CD4-positive, alpha-beta memory T cell (primary cell): Measurements from ENCODE around the gene HIPK2. TPM values are rescaled to one million over a fixed set of nuclear protein-coding genes. Genes with fewer than 3 reads are reported as not detected.
A peak's percentile ranks its signal among the peaks of the same experiment; 100 is the strongest.

ENCODE experiments used
- CTCF ChIA-PET: fragments of 350-600 bp; sonication (Branson Sonifier 250); formaldehyde crosslinking; loops from one replicate; lab custom pipeline; 2021; ENCODE audit warnings: inconsistent platforms; ENCODE audit not compliant: partially characterized antibody; lab: Charles Lee
- POLR2A ChIA-PET: fragments of 350-600 bp; sonication (Branson Sonifier 250); formaldehyde crosslinking; loops from one replicate; lab custom pipeline; 2021; ENCODE audit not compliant: partially characterized antibody; lab: Charles Lee
- DNase-seq, 5 donors: peaks; one replicate each; pipeline versions ENCODE4 v3.0.0 to v3.0.0-alpha.2; 2020 to 2022; ENCODE audit warnings: mixed read lengths in 1 of 5
- H3K27ac ChIP-seq: one replicate; pipeline ENCODE4 v1.7.0; 2013; ENCODE audit warnings: low read depth, low read length
- H3K27me3 ChIP-seq: 2 replicates; pipeline ENCODE4 v1.7.0; 2013; ENCODE audit warnings: mild to moderate bottlenecking, low read length, moderate library complexity; ENCODE audit not compliant: insufficient read depth
- H3K36me3 ChIP-seq: 2 replicates; pipeline ENCODE4 v1.7.0; 2013; ENCODE audit warnings: mild to moderate bottlenecking, low read length, moderate library complexity; ENCODE audit not compliant: insufficient read depth
- H3K4me1 ChIP-seq: 2 replicates; pipeline ENCODE4 v1.7.0; 2013; ENCODE audit warnings: mild to moderate bottlenecking, low read length, moderate library complexity; ENCODE audit not compliant: insufficient read depth
- H3K4me3 ChIP-seq, 2 donors: one replicate each; pipeline ENCODE4 v1.7.0; 2013; ENCODE audit warnings: low read length in 2 of 2, mild to moderate bottlenecking in 1 of 2
- H3K9me3 ChIP-seq, 2 donors: one replicate each; pipeline ENCODE4 v1.7.0; 2013; ENCODE audit warnings: low read length in 2 of 2, control low read depth in 1 of 2; ENCODE audit not compliant: control insufficient read depth in 1 of 2
- H3K27ac Mint-ChIP-seq, 7 donors: one replicate each; pipeline ENCODE4 v1.8.0; 2020 to 2021; ENCODE audit warnings: mixed read lengths in 7 of 7, mild to moderate bottlenecking in 6 of 7, inconsistent platforms in 3 of 7, moderate library complexity in 3 of 7
- H3K27me3 Mint-ChIP-seq, 2 donors: one replicate each; pipeline ENCODE4 v1.8.0; 2020 to 2021; ENCODE audit warnings: mixed read lengths in 2 of 2
- H3K36me3 Mint-ChIP-seq, 2 donors: one replicate each; pipeline ENCODE4 v1.8.0; 2020 to 2021; ENCODE audit warnings: mixed read lengths in 2 of 2, inconsistent platforms in 1 of 2, mild to moderate bottlenecking in 1 of 2
- H3K4me1 Mint-ChIP-seq, 4 donors: one replicate each; pipeline ENCODE4 v1.8.0; 2020 to 2021; ENCODE audit warnings: mixed read lengths in 4 of 4, mild to moderate bottlenecking in 1 of 4
- H3K4me3 Mint-ChIP-seq, 8 donors: one replicate each; pipeline ENCODE4 v1.8.0; 2020 to 2021; ENCODE audit warnings: mixed read lengths in 8 of 8, mild to moderate bottlenecking in 7 of 8, moderate library complexity in 6 of 8, inconsistent platforms in 3 of 8
- H3K9me3 Mint-ChIP-seq, 8 donors: one replicate each; pipeline ENCODE4 v1.8.0; 2020 to 2021; ENCODE audit warnings: mixed read lengths in 8 of 8, mild to moderate bottlenecking in 5 of 8, inconsistent platforms in 3 of 8, moderate library complexity in 1 of 8
- intact Hi-C: fragments of 100-400 bp; cut with micrococcal nuclease; formaldehyde crosslinking; loops from one replicate; pipeline ENCODE4 v1.15.1; 2023
- polyA plus RNA-seq, 2 donors: library from polyadenylated mRNA; unstranded; fragments of 300-500 nt; fragmentation: Illumina TruSeq; gene quantifications; one replicate each; pipeline ENCODE4 v1.2.3, GENCODE V29; 2021
- total RNA-seq, 2 experiments: library from RNA; stranded (reverse); gene quantifications; one replicate each; pipeline ENCODE4 v1.2.3, GENCODE V29; 2021

HIPK2 gene
- total and polyA plus RNA-seq, 4 experiments from 2014 or later: 0.87 to 34.1 (median 17.8) TPM

DNA sequence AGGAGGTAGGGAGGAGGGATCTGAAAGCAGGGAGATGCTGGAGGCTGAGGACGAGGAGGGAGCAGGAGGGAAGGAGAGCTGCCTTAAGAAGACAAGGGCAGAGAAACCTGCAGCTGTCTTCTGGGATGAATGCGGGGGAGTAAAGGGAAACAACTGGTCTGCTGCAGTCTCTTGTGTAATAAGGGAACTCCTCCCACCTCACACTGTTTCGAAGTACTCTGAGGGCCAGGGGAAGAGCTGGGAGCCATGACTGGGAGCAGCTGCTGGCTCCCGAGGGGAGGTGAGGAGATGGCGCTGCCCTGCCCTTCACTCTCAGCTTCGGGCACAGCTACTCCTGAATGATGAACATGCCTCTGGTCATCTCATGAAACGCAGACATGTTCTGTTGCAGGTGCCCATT lies 189.2 kb downstream of the HIPK2 start:
- no peak overlapping the region for H3K4me3 ChIP-seq
- Mint-ChIP-seq H3K4me1 (no peaks in the 10 kb centered on the region), H3K27me3 (no peaks in the 10 kb centered on the region), H3K4me3 (no peak overlapping the region), H3K27ac (peak overlapping the region in 1 of 7 donors; percentile 52), H3K9me3 (no peaks in the 10 kb centered on the region), H3K36me3 (peaks cover 44 to 58% of the 10 kb centered on the region in 2 donors)
- no peak for DNase-seq
- no peak overlapping the region for H3K27ac ChIP-seq
- peaks cover 17% of the 10 kb centered on the region for H3K36me3 ChIP-seq
- H3K4me1 ChIP-seq: no peaks in the 10 kb centered on the region
- CTCF ChIA-PET: interaction anchor here (0.7 to 1.8 kb wide), 3 partner anchors 8 to 88 kb away, joined by 4 to 9 read pairs (median 6); no protein-coding TSS in a partner anchor
- no peaks in the 10 kb centered on the region for H3K9me3 ChIP-seq
- POLR2A ChIA-PET: interaction anchor here (0.6 kb wide), 1 partner anchor 229 kb away, joined by 3 read pairs; no protein-coding TSS in a partner anchor
- intact Hi-C loops: no loop called here
- H3K27me3 ChIP-seq: no peaks in the 10 kb centered on the region

DNA sequence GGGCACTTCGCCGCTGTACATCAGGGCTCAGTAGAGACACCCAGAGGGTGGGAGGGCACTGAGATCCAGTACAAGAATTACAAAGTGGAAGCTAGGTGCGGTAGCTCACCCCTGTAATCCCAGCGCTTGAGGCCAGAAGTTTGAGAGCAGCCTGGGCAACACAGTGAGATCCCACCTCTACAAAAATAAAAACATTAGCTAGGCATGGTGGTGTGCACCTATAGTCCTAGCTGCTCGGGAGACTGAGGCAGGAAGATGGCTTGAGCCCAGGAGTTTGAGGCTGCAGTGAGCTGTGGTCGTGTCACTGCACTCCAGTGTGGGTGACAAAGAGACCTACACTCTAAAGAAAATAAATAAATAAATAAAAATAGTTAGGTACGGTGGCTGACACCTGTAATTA lies 190.3 kb downstream of the HIPK2 start:
- H3K9me3 ChIP-seq: no peaks in the 10 kb centered on the region
- peaks cover 44 to 58% of the 10 kb centered on the region in 2 donors for H3K36me3 Mint-ChIP-seq
- H3K27me3 ChIP-seq: no peaks in the 10 kb centered on the region
- ChIA-PET POLR2A (no interaction called here), CTCF (interaction anchor here (1.8 kb wide), 2 partner anchors 15 to 87 kb away, joined by 6 to 9 read pairs; no protein-coding TSS in a partner anchor)
- no peaks in the 10 kb centered on the region for H3K4me1 ChIP-seq
- no peak overlapping the region for H3K4me3 Mint-ChIP-seq
- peaks cover 16% of the 10 kb centered on the region for H3K36me3 ChIP-seq
- H3K27ac Mint-ChIP-seq: peak overlapping the region in 1 of 7 donors; percentile 18
- no peak for DNase-seq
- no peak overlapping the region for H3K4me3 ChIP-seq
- no peaks in the 10 kb centered on the region for H3K4me1 Mint-ChIP-seq
- no peak overlapping the region for H3K27ac ChIP-seq
- intact Hi-C loops: no loop called here
- H3K27me3 Mint-ChIP-seq: no peaks in the 10 kb centered on the region
- H3K9me3 Mint-ChIP-seq: no peaks in the 10 kb centered on the region

DNA sequence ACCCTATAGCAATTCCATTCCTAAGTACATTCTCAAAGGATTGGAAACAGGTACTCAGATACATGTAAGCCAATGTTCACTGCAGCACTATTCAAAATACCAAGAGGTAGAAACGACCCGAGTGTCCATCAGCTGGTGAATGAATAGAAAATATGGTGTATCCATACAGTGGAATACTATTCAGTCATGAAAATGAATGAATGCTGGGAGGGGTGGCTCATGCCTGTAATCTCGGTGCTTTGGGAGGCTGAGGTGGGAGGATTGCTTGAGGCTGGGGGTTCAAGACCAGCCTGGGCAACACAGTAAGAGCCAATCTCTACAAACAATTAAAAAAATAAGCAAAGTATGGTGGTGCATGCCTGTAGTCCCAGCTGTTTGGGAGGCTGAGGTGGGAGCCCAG lies 191.5 kb downstream of the HIPK2 start:
- Mint-ChIP-seq H3K9me3 (no peaks in the 10 kb centered on the region), H3K4me1 (no peaks in the 10 kb centered on the region), H3K27me3 (no peaks in the 10 kb centered on the region), H3K27ac (no peak overlapping the region), H3K36me3 (peaks cover 41 to 56% of the 10 kb centered on the region in 2 donors), H3K4me3 (no peak overlapping the region)
- Histone ChIP-seq H3K36me3 (peaks cover 16% of the 10 kb centered on the region), H3K4me3 (no peak overlapping the region), H3K27me3 (no peaks in the 10 kb centered on the region), H3K27ac (no peak overlapping the region), H3K9me3 (no peaks in the 10 kb centered on the region), H3K4me1 (no peaks in the 10 kb centered on the region)
- no peak for DNase-seq
- intact Hi-C loops: no loop called here
- CTCF ChIA-PET: no interaction called here
- POLR2A ChIA-PET: no interaction called here

DNA sequence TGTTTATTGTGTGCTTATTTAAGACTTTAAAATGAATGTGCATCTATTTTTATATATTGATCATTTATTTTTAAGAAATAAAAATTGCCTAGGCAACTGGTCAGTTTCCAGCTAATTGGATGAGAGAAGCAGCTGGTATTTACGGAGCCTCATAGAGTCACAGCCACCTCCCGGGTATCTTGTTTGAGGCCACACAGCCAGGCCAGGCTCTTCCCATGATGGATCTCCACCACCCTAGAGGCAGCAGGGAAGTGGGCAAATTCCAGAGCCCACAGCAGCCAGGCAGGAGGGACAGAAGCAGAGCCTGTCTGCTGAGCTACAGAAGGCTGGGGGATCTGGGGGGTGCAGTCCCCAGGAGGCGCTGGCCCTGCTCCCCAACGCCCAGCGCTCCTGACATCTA lies 192.8 kb downstream of the HIPK2 start:
- no peaks in the 10 kb centered on the region for H3K27me3 ChIP-seq
- Mint-ChIP-seq H3K4me3 (no peak overlapping the region), H3K4me1 (no peaks in the 10 kb centered on the region), H3K27me3 (no peaks in the 10 kb centered on the region), H3K27ac (no peak overlapping the region), H3K36me3 (peaks cover 44 to 57% of the 10 kb centered on the region in 2 donors), H3K9me3 (no peaks in the 10 kb centered on the region)
- H3K4me1 ChIP-seq: no peaks in the 10 kb centered on the region
- no peak for DNase-seq
- ChIA-PET POLR2A (no interaction called here), CTCF (interaction anchor here (0.8 to 1.4 kb wide), 2 partner anchors 9 to 17 kb away, joined by 3 to 4 read pairs; no protein-coding TSS in a partner anchor)
- intact Hi-C loops: no loop called here
- no peak overlapping the region for H3K27ac ChIP-seq
- H3K4me3 ChIP-seq: no peak overlapping the region
- peaks cover 14% of the 10 kb centered on the region for H3K36me3 ChIP-seq
- H3K9me3 ChIP-seq: no peaks in the 10 kb centered on the region

DNA sequence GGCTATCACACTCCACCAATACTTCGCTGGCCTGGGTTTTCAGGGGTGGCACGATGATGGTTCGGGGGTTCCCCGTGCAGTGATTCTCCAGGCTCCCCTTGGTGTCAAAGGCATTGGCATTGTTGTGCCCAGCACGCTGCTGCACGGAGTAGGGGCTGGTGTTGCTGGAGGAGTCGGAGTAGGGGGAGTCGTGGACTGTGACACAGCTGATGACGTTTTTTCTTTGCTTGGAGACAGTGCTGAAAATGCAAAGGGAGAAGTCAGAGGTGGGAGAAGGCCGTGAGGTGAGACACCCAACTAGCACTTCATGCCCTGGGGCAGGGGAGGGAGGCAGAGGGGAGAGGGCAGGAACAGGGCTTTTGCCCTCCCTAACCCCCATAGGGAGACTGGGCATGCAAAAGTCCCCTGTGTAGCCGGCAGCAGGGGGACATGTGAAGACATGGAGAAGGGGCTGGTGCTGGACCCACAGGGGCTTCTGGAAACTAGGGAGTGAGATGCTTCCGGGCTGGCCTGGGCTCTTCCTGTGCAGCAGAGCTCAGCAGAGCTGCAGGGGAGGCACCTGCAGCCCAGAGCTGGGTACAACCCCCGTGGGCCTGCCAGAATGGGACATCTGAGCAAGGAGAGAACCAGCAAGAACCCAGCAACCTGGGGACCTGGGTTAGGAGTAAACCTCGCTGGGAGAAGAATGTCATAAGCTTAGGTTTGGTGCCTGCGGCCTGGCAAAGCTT lies 193.8 kb downstream of the HIPK2 start:
- no peak for DNase-seq
- Histone ChIP-seq H3K27ac (no peak overlapping the region), H3K4me1 (no peaks in the 10 kb centered on the region), H3K4me3 (no peak overlapping the region), H3K36me3 (peaks cover 20% of the 10 kb centered on the region), H3K27me3 (no peaks in the 10 kb centered on the region), H3K9me3 (no peaks in the 10 kb centered on the region)
- H3K27ac Mint-ChIP-seq: peak overlapping the region in 4 of 7 donors; percentile 18 to 83 (median 36)
- ChIA-PET POLR2A (interaction anchor here (0.5 kb wide), 1 partner anchor 220 kb away, joined by 3 read pairs; no protein-coding TSS in a partner anchor), CTCF (interaction anchor here (1.4 kb wide), 1 partner anchor 18 kb away, joined by 4 read pairs; no protein-coding TSS in a partner anchor)
- H3K4me3 Mint-ChIP-seq: no peak overlapping the region
- intact Hi-C loops: no loop called here
- H3K4me1 Mint-ChIP-seq: no peaks in the 10 kb centered on the region
- H3K27me3 Mint-ChIP-seq: no peaks in the 10 kb centered on the region
- peaks cover 47 to 60% of the 10 kb centered on the region in 2 donors for H3K36me3 Mint-ChIP-seq
- H3K9me3 Mint-ChIP-seq: no peaks in the 10 kb centered on the region

DNA sequence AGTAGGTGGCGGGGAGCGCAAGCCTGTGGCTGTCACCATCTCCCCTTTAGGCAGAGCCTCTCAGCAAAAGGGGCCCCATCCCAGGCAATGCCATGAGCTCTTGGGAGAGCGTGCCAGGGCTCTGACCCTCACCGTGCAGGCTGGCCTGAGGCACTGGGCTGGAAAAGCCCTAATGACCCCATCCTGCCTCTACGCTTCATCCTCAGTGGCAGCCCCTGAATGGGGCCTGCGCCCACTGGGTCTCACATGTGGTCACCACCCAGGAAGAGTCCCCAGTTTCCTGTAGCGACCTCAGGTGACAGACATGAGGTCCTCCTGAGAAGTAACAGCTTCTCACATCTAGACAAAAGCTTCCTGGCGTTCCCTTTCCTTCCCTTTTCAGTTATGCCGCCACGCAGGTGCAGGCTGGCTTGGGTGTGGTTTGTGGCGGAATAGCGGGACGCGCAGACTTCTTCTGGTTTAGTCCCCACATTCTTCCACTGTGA lies 195.1 kb downstream of the HIPK2 start:
- ChIA-PET CTCF (interaction anchor here (1.4 kb wide), 2 partner anchors 9 to 20 kb away, joined by 3 to 4 read pairs; no protein-coding TSS in a partner anchor), POLR2A (interaction anchor here (1.2 kb wide), 1 partner anchor 17 kb away, joined by 5 read pairs; no protein-coding TSS in a partner anchor)
- H3K4me1 ChIP-seq: no peaks in the 10 kb centered on the region
- Mint-ChIP-seq H3K36me3 (peaks cover 45 to 62% of the 10 kb centered on the region in 2 donors), H3K4me3 (no peak overlapping the region), H3K27me3 (no peaks in the 10 kb centered on the region), H3K9me3 (no peaks in the 10 kb centered on the region), H3K4me1 (no peaks in the 10 kb centered on the region), H3K27ac (no peak overlapping the region)
- no peak overlapping the region for H3K27ac ChIP-seq
- no peaks in the 10 kb centered on the region for H3K27me3 ChIP-seq
- intact Hi-C loops: no loop called here
- no peak overlapping the region for H3K4me3 ChIP-seq
- peaks cover 21% of the 10 kb centered on the region for H3K36me3 ChIP-seq
- DNase-seq: no peak
- H3K9me3 ChIP-seq: no peaks in the 10 kb centered on the region

DNA sequence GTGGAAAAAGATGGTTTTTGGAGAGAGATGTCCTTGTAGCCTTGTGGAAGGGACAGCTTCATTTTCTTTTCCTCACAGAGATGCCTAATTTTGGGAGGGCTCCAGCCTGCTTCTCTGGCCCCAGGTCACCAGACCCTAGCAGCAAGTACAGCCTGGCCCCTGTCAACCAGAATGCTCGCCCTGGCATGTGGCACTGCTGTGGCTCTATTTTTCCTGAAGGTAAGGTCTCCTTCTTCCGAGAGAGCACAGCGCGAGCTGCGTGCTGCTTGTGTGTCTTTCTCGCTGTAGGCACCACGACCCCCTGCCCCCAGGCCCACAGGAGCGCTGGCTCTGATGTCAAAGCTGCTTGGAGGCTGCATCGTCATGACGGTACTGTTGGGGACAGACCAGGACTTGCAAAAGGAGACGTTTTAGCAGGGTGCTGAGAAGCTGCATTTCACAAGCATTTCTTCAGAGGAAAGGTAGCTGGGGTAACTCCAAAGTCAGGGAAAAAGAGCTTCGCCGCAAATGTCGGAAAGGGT lies 195.6 kb downstream of the HIPK2 start:
- Histone ChIP-seq H3K27me3 (no peaks in the 10 kb centered on the region), H3K4me1 (no peaks in the 10 kb centered on the region), H3K9me3 (no peaks in the 10 kb centered on the region), H3K4me3 (no peak overlapping the region), H3K36me3 (peaks cover 21% of the 10 kb centered on the region), H3K27ac (no peak overlapping the region)
- CTCF ChIA-PET: interaction anchor here (1.4 kb wide), 2 partner anchors 10 to 20 kb away, joined by 3 to 4 read pairs; no protein-coding TSS in a partner anchor
- POLR2A ChIA-PET: interaction anchor here (1.2 kb wide), 1 partner anchor 16 kb away, joined by 5 read pairs; no protein-coding TSS in a partner anchor
- no peak for DNase-seq
- Mint-ChIP-seq H3K27me3 (no peaks in the 10 kb centered on the region), H3K4me1 (no peaks in the 10 kb centered on the region), H3K27ac (peak overlapping the region in 1 of 7 donors; percentile 76), H3K4me3 (no peak overlapping the region), H3K36me3 (peaks cover 48 to 64% of the 10 kb centered on the region in 2 donors), H3K9me3 (no peaks in the 10 kb centered on the region)
- intact Hi-C loops: no loop called here
